ENCODE results near the gene MORN3.

GRCh38 chr12:121602766-121603165 is 66.7 kb downstream of the MORN3 start:
- TF ChIP-seq ZNF274 (IDR thresholded peaks at IDR 0.05; ENCODE audit: low read depth, low read length) (no peak), CTCF (IDR thresholded peaks at IDR 0.05 in 2 of 3, conservative IDR thresholded peaks at IDR 0.05 in 1 of 3; ENCODE audit: borderline replicate concordance in 1 of 3, insufficient read depth in 1 of 3, low read depth in 2 of 3, low read length in 2 of 3) (no peak), EZH2 (IDR thresholded peaks at IDR 0.05) (no peak), TCF7L2 (IDR thresholded peaks at IDR 0.05; ENCODE audit: borderline replicate concordance, extremely low read depth, insufficient read depth, insufficient read length) (no peak), EZH2phosphoT487 (IDR thresholded peaks at IDR 0.05; ENCODE audit: borderline replicate concordance) (no peak), SRF (IDR thresholded peaks at IDR 0.05; ENCODE audit: low read depth) (no peak), JUND (IDR thresholded peaks at IDR 0.05) (no peak), POLR2A (IDR thresholded peaks at IDR 0.05; ENCODE audit: borderline replicate concordance, extremely low read depth, insufficient read depth, insufficient read length) (no peak), POLR2AphosphoS5 (IDR thresholded peaks at IDR 0.05; ENCODE audit: low read depth, low read length) (no peak), RAD21 (IDR thresholded peaks at IDR 0.05; ENCODE audit: low read depth) (no peak), REST (IDR thresholded peaks at IDR 0.05; ENCODE audit: low read depth) (no peak), ZFX (IDR thresholded peaks at IDR 0.05) (no peak), EGR1 (IDR thresholded peaks at IDR 0.05; ENCODE audit: low read depth) (no peak), MAX (IDR thresholded peaks at IDR 0.05) (no peak)
